Endothelial cell of umbilical vein (primary cell): ENCODE data around the gene HMCES. TPM values are rescaled to one million over a fixed set of nuclear protein-coding genes. Genes with fewer than 3 reads are reported as not detected.

Experiments
- BruUV-seq: library from RNA; stranded (reverse); fragments of 400-500 nt; replicated peaks from 2 replicates; lab custom pipeline; 2021; lab: Mats Ljungman, UMichigan
- CTCF ChIA-PET: fragments of 300-600, 350-600 bp; sonication (Branson Sonifier 250); formaldehyde crosslinking; loops from one replicate; lab custom pipeline; 2021; ENCODE audit warnings: antibody characterized with exemption, inconsistent platforms; lab: Charles Lee
- POLR2A ChIA-PET: fragments of 300-600, 350-600 bp; sonication (Branson Sonifier 250); formaldehyde crosslinking; loops from one replicate; lab custom pipeline; 2021; ENCODE audit warnings: antibody characterized with exemption, inconsistent platforms; lab: Charles Lee
- DNase-seq: peaks from one replicate; pipeline ENCODE4 v3.0.0-alpha.2; 2011; ENCODE audit warnings: low read depth, low spot score
- FAIRE-seq: peaks from 2 replicates; lab custom pipeline; 2011; peaks lifted over from hg19 to GRCh38; lab: Jason Lieb, UNC
- H2AFZ ChIP-seq: 2 replicates; pipeline ENCODE4 v1.6.0; 2012; ENCODE audit warnings: low read depth, low read length, control low read depth, inconsistent platforms
- H3K27ac ChIP-seq: 2 replicates; pipeline ENCODE4 v1.5.1; 2011; ENCODE audit warnings: low read depth, mild to moderate bottlenecking, control low read depth, low read length, moderate library complexity; ENCODE audit not compliant: insufficient read depth
- H3K27me3 ChIP-seq, 2 experiments: 2 replicates each; pipeline versions ENCODE4 v1.6.0 to v1.6.1; 2011; ENCODE audit warnings: low read length in 2 of 2, mixed read lengths in 1 of 2; ENCODE audit not compliant: control insufficient read depth in 2 of 2, insufficient read depth in 2 of 2
- H3K36me3 ChIP-seq, 2 experiments: 2 replicates in 1 of 2; 3 replicates in 1 of 2; pipeline ENCODE4 v1.5.1; 2011; ENCODE audit warnings: low read length in 2 of 2, mild to moderate bottlenecking in 1 of 2, moderate library complexity in 1 of 2; ENCODE audit not compliant: control insufficient read depth in 2 of 2, insufficient read depth in 2 of 2; ENCODE audit errors: extremely low read depth in 1 of 2
- H3K4me1 ChIP-seq: 3 replicates; pipeline ENCODE4 v1.5.1; 2011; ENCODE audit warnings: mild to moderate bottlenecking, low read length; ENCODE audit not compliant: control insufficient read depth, insufficient read depth; ENCODE audit errors: extremely low read depth
- H3K4me2 ChIP-seq: 2 replicates; pipeline ENCODE4 v1.6.1; 2011; ENCODE audit warnings: low read length, control low read depth, mixed read lengths; ENCODE audit not compliant: insufficient read depth
- H3K4me3 ChIP-seq, 3 experiments: fragments of 200-600 bp in 1 of 3; sonication (generic), shearing (Covaris generic) in 1 of 3; replicated peaks in 1 of 3; 2 replicates each; pipeline ENCODE4 v1.5.1; 2011 to 2016; ENCODE audit warnings: control low read depth in 3 of 3, low read length in 3 of 3, mild to moderate bottlenecking in 2 of 3, inconsistent platforms in 1 of 3, low read depth in 1 of 3, moderate library complexity in 1 of 3; ENCODE audit not compliant: insufficient read depth in 1 of 3
- H3K79me2 ChIP-seq: 2 replicates; pipeline ENCODE4 v1.6.0; 2012; ENCODE audit warnings: low read length, inconsistent platforms; ENCODE audit not compliant: control insufficient read depth, insufficient read depth
- H3K9ac ChIP-seq: replicated peaks from 2 replicates; pipeline ENCODE3; 2011; ENCODE audit warnings: low read length, control low read depth; ENCODE audit not compliant: insufficient read depth; ENCODE audit errors: extremely low read depth
- H3K9me1 ChIP-seq: replicated peaks from 3 replicates; pipeline ENCODE4 v1.6.0; 2011; ENCODE audit warnings: mild to moderate bottlenecking, low read length; ENCODE audit not compliant: control insufficient read depth, insufficient read depth; ENCODE audit errors: extremely low read depth
- H3K9me3 ChIP-seq: replicated peaks from 2 replicates; pipeline ENCODE4 v1.5.1; 2012; ENCODE audit warnings: low read length, inconsistent platforms; ENCODE audit not compliant: control insufficient read depth, insufficient read depth
- H4K20me1 ChIP-seq: replicated peaks from 2 replicates; pipeline ENCODE3; 2011; ENCODE audit warnings: mild to moderate bottlenecking, low read length; ENCODE audit not compliant: control insufficient read depth, insufficient read depth; ENCODE audit errors: extremely low read depth
- EZH2 ChIP-seq: IDR thresholded peaks from 2 replicates; pipeline ENCODE4 v1.6.1; 2012; ENCODE audit warnings: borderline replicate concordance, low read depth, mild to moderate bottlenecking, moderate library complexity, low read length, inconsistent platforms; ENCODE audit not compliant: severe bottlenecking
- FOS ChIP-seq: IDR thresholded peaks from 2 replicates; pipeline ENCODE4 v1.6.1; 2011; ENCODE audit warnings: mild to moderate bottlenecking, low read length, moderate library complexity, borderline replicate concordance; ENCODE audit not compliant: insufficient read depth
- GATA2 ChIP-seq: IDR thresholded peaks from 2 replicates; pipeline ENCODE4 v1.7.0; 2011; ENCODE audit warnings: low read depth, mild to moderate bottlenecking, moderate library complexity, mixed read lengths, low read length; ENCODE audit not compliant: insufficient read length, insufficient read depth
- JUN ChIP-seq: IDR thresholded peaks from 2 replicates; pipeline ENCODE4 v1.6.1; 2011; ENCODE audit warnings: borderline replicate concordance, low read depth; ENCODE audit not compliant: insufficient read length, insufficient read depth
- MYC ChIP-seq: IDR thresholded peaks from one replicate; pipeline ENCODE4 v1.6.1; 2011; ENCODE audit warnings: mild to moderate bottlenecking, low read depth, low read length
- POLR2A ChIP-seq: IDR thresholded peaks from 2 replicates; pipeline ENCODE4 v1.6.1; 2012; ENCODE audit warnings: low read depth, mild to moderate bottlenecking, control low read depth, low read length
- POLR2AphosphoS5 ChIP-seq: IDR thresholded peaks from 2 replicates; pipeline ENCODE4 v1.6.1; 2012; ENCODE audit warnings: low read depth, mild to moderate bottlenecking, control low read depth, low read length, moderate library complexity; ENCODE audit not compliant: insufficient read depth
- dilution Hi-C: fragments of 300-500 bp; cut with MboI; formaldehyde crosslinking; loops from one replicate; pipeline ENCODE4 v1.15.0; 2019; ENCODE audit warnings: low sequenced_read_pairs; ENCODE audit not compliant: extremely low pct_ligation_motif_present
- intact Hi-C: fragments of 100-400 bp; cut with micrococcal nuclease; formaldehyde crosslinking; loops from one replicate; pipeline ENCODE4 v1.10.0; 2022
- polyA plus RNA-seq, 4 experiments: library from polyadenylated mRNA; depleted of rRNA in 3 of 4; stranded (reverse) in 3 of 4; unstranded in 1 of 4; fragments of >200 nt; gene quantifications; 2 replicates each; pipeline versions ENCODE4 v1.2.1 to v1.2.3, GENCODE V29; 2011 to 2012; ENCODE audit warnings: missing spikeins in 1 of 4
- total RNA-seq: library from RNA; stranded (reverse); gene quantifications from 2 replicates; pipeline ENCODE4 v1.2.3, GENCODE V29; 2021
- TF ChIP-seq, protein P1 (sequence below): IDR thresholded peaks from 2 replicates; pipeline ENCODE4 v1.6.1; 2011; ENCODE audit not compliant: insufficient read depth, insufficient read length
- TF ChIP-seq, protein P2 (sequence below), 2 donors: IDR thresholded peaks; 1 replicate in 1 of 2; 2 replicates in 1 of 2; pipeline ENCODE4 v1.5.1; 2011; ENCODE audit warnings: low read length in 2 of 2, mild to moderate bottlenecking in 2 of 2, moderate library complexity in 2 of 2, control low read depth in 1 of 2, inconsistent platforms in 1 of 2, low read depth in 1 of 2; ENCODE audit not compliant: insufficient read depth in 1 of 2; ENCODE audit errors: extremely low read depth in 1 of 2

HMCES gene
- total and polyA plus RNA-seq, 2 donors (not counting 3 experiments of a cell fraction or from before 2014, with no cell fraction given) = 30.6 to 40.8 TPM

DNA sequence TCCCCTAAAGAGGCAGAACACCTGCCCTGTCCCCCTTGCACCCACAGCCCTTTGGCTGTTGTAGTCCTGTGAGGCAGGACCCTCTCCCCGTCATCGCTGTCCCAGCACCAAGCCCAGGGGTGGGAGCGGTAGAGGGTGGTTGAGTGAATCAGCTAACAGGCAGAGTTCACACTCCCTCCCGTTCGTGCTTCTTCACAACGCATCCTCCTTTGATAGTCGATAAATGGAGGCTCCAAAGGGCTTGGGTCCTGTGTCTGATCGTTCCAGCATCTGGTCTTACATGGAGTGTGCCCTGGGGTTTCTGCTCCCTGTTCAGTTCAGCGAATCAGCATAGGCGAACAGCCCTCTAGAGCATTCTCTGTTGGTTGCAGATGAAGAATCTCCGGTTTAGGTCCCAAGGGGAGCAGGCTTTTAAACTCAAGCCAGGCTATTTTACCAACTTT, 820 bp upstream of the HMCES start:
- dilution Hi-C loops = no loop called here
- peaks cover 18 to 28% of the 10 kb centered on the region in 2 experiments for H3K36me3 ChIP-seq
- peak overlapping the region; percentile 86 for H3K9ac ChIP-seq
- ChIA-PET POLR2A (interaction anchor here (0.9 kb wide), 1 partner anchor 39 kb away, joined by 3 read pairs; a partner anchor contains a TSS), CTCF (interaction anchor here (0.9 to 1.2 kb wide), 2 partner anchors 28 to 39 kb away, joined by 3 read pairs; a partner anchor contains a TSS)
- peak overlapping the region; percentile 83 for H3K27ac ChIP-seq
- H2AFZ ChIP-seq = no peak overlapping the region
- FAIRE-seq (no peak), DNase-seq (peak; percentile 12)
- H3K4me3 ChIP-seq = peak overlapping the region in 1 of 3 experiments; percentile 98
- TF ChIP-seq GATA2 = no peak
- TF ChIP-seq JUN = no peak
- no peak for TF ChIP-seq MYC
- TF ChIP-seq EZH2 = no peak
- no peak for TF ChIP-seq FOS
- TF ChIP-seq POLR2A = no peak
- TF ChIP-seq, protein P1, sequence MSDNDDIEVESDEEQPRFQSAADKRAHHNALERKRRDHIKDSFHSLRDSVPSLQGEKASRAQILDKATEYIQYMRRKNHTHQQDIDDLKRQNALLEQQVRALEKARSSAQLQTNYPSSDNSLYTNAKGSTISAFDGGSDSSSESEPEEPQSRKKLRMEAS = no peak
- no peak for TF ChIP-seq POLR2AphosphoS5
- TF ChIP-seq, protein P2, sequence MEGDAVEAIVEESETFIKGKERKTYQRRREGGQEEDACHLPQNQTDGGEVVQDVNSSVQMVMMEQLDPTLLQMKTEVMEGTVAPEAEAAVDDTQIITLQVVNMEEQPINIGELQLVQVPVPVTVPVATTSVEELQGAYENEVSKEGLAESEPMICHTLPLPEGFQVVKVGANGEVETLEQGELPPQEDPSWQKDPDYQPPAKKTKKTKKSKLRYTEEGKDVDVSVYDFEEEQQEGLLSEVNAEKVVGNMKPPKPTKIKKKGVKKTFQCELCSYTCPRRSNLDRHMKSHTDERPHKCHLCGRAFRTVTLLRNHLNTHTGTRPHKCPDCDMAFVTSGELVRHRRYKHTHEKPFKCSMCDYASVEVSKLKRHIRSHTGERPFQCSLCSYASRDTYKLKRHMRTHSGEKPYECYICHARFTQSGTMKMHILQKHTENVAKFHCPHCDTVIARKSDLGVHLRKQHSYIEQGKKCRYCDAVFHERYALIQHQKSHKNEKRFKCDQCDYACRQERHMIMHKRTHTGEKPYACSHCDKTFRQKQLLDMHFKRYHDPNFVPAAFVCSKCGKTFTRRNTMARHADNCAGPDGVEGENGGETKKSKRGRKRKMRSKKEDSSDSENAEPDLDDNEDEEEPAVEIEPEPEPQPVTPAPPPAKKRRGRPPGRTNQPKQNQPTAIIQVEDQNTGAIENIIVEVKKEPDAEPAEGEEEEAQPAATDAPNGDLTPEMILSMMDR (IDR thresholded peaks at IDR 0.05; ENCODE audit: extremely low read depth in 1 of 2, insufficient read depth in 1 of 2, low read depth in 1 of 2, low read length in 2 of 2) = no peak
- no peaks in the 10 kb centered on the region for H3K9me3 ChIP-seq
- intact Hi-C loops = no loop called here
- no TSS peak for BruUV-seq
- H3K4me1 ChIP-seq = peaks cover 17% of the 10 kb centered on the region
- no peaks in the 10 kb centered on the region for H4K20me1 ChIP-seq
- H3K79me2 ChIP-seq = peaks cover 11% of the 10 kb centered on the region
- H3K9me1 ChIP-seq = no peaks in the 10 kb centered on the region
- no peaks in the 10 kb centered on the region for H3K27me3 ChIP-seq
- H3K4me2 ChIP-seq = peak overlapping the region; percentile 84
